Brain microvascular endothelial cell (primary cell): ENCODE measurements around the gene ADAM15.

ENCODE experiments used
- DNase-seq: peaks from one replicate; pipeline ENCODE4 v3.0.0-alpha.2; 2020
- H3K27ac ChIP-seq: fragments of 250-450 bp; sonication (Bioruptor Pico); 2 replicates; pipeline ENCODE4 v1.5.1; 2020; ENCODE audit warnings: mild to moderate bottlenecking, moderate library complexity
- H3K27me3 ChIP-seq: fragments of 250-450 bp; sonication (Bioruptor Pico); replicated peaks from 2 replicates; pipeline ENCODE4 v1.5.1; 2020; ENCODE audit warnings: mild to moderate bottlenecking
- H3K36me3 ChIP-seq: fragments of 250-450 bp; sonication (Bioruptor Pico); replicated peaks from 2 replicates; pipeline ENCODE4 v1.5.1; 2020; ENCODE audit warnings: mild to moderate bottlenecking
- H3K4me3 ChIP-seq: 2 replicates; pipeline ENCODE4 v1.5.1; 2011; ENCODE audit warnings: low read depth, mild to moderate bottlenecking, control low read depth, low read length, moderate library complexity
- CTCF ChIP-seq: IDR thresholded peaks from 2 replicates; pipeline ENCODE4 v1.5.1; 2011; ENCODE audit warnings: low read depth, mild to moderate bottlenecking, moderate library complexity, low read length, control low read depth, inconsistent platforms; ENCODE audit errors: missing control alignments
- in situ Hi-C: cut with HindIII; loops from 2 replicates; pipeline ENCODE4 v1.10.0; 2017; ENCODE audit warnings: low sequenced_read_pairs, low pct_ligation_motif_present

ADAM15 gene

GRCh38 chr1:155104605-155105534 is 53.8 kb downstream of the ADAM15 start:
- in situ Hi-C loops: no loop called here
- Histone ChIP-seq H3K27ac (no peak overlapping the region), H3K36me3 (no peaks in the 10 kb centered on the region), H3K27me3 (peaks cover 3% of the 10 kb centered on the region), H3K4me3 (no peak overlapping the region)
- no peak for TF ChIP-seq CTCF
- DNase-seq: no peak

- Histone ChIP-seq H3K36me3 (no peaks in the 10 kb centered on the region), H3K27ac (no peak overlapping the region), H3K4me3 (no peak overlapping the region), H3K27me3 (peaks cover 3% of the 10 kb centered on the region)
- TF ChIP-seq CTCF: no peak
- in situ Hi-C loops: no loop called here
- DNase-seq: no peak
Measured at GRCh38 chr1:155105604-155106011, 54.5 kb downstream of the ADAM15 start.

- DNase-seq: no peak
- no peaks in the 10 kb centered on the region for H3K36me3 ChIP-seq
- H3K27me3 ChIP-seq: peaks cover 3% of the 10 kb centered on the region
- no peak overlapping the region for H3K4me3 ChIP-seq
- no peak overlapping the region for H3K27ac ChIP-seq
- TF ChIP-seq CTCF: no peak
- in situ Hi-C loops: no loop called here
Measured at GRCh38 chr1:155106862-155107261, 55.7 kb downstream of the ADAM15 start.

GRCh38 chr1:155107309-155108264 is 56.5 kb downstream of the ADAM15 start:
- DNase-seq: no peak
- no peak overlapping the region for H3K27ac ChIP-seq
- H3K36me3 ChIP-seq: no peaks in the 10 kb centered on the region
- TF ChIP-seq CTCF: no peak
- no peak overlapping the region for H3K4me3 ChIP-seq
- in situ Hi-C loops: no loop called here
- peaks cover 3% of the 10 kb centered on the region for H3K27me3 ChIP-seq

GRCh38 chr1:155108296-155108695 is 57.2 kb downstream of the ADAM15 start:
- TF ChIP-seq CTCF: no peak
- H3K27ac ChIP-seq: no peak overlapping the region
- in situ Hi-C loops: no loop called here
- DNase-seq: no peak
- H3K27me3 ChIP-seq: peaks cover 3% of the 10 kb centered on the region
- no peaks in the 10 kb centered on the region for H3K36me3 ChIP-seq
- no peak overlapping the region for H3K4me3 ChIP-seq
